Panc1 (cell line): ENCODE data around the gene INO80. TPM values are rescaled to one million over a fixed set of nuclear protein-coding genes. Genes with fewer than 3 reads are reported as not detected.

Experiments
- ATAC-seq: fragments of 200-7000 bp; cut with Tn5 transposase; 2 replicates; pipeline ENCODE4 v1.9.1; 2020; ENCODE audit warnings: mild to moderate bottlenecking, moderate library complexity
- BruUV-seq: library from RNA; stranded (reverse); fragments of 400-500 nt; replicated peaks from 2 replicates; lab custom pipeline; 2021; lab: Mats Ljungman, UMichigan
- CTCF ChIA-PET: fragments of 300-600 bp; sonication (Branson Sonifier 250); formaldehyde crosslinking; loops from one replicate; lab custom pipeline; 2022; ENCODE audit warnings: antibody characterized with exemption; lab: Charles Lee
- POLR2A ChIA-PET: fragments of 300-600 bp; sonication (Branson Sonifier 250); formaldehyde crosslinking; loops from one replicate; lab custom pipeline; 2022; ENCODE audit warnings: antibody characterized with exemption; lab: Charles Lee
- DNase-seq: peaks from one replicate; pipeline ENCODE4 v3.0.0-alpha.2; 2010; ENCODE audit warnings: low read depth, low spot score
- H3K27ac ChIP-seq: 2 replicates; pipeline ENCODE4 v1.5.1; 2011; ENCODE audit warnings: mild to moderate bottlenecking, low read length, inconsistent platforms
- H3K27me3 ChIP-seq: fragments of 200-500 bp; sonication (Bioruptor generic); 2 replicates; pipeline ENCODE4 v1.6.0; 2014; ENCODE audit warnings: low read length, inconsistent platforms; ENCODE audit not compliant: control insufficient read depth, insufficient read depth
- H3K36me3 ChIP-seq: fragments of 200-500 bp; sonication (Bioruptor generic); 2 replicates; pipeline ENCODE4 v1.5.1; 2014; ENCODE audit warnings: inconsistent platforms, mild to moderate bottlenecking, low read length, moderate library complexity; ENCODE audit not compliant: control insufficient read depth, insufficient read depth
- H3K4me1 ChIP-seq: 2 replicates; pipeline ENCODE4 v1.5.1; 2011; ENCODE audit warnings: inconsistent platforms, mild to moderate bottlenecking, low read length, moderate library complexity; ENCODE audit not compliant: control insufficient read depth, insufficient read depth
- H3K4me3 ChIP-seq, 2 experiments: 2 replicates each; pipeline ENCODE4 v1.5.1; 2011 to 2012; ENCODE audit warnings: low read depth in 2 of 2, low read length in 2 of 2, mild to moderate bottlenecking in 2 of 2, inconsistent platforms in 1 of 2, moderate library complexity in 1 of 2
- H3K9me3 ChIP-seq: fragments of 200-500 bp; sonication (Bioruptor generic); 2 replicates; pipeline ENCODE4 v1.5.1; 2014; ENCODE audit warnings: low read depth, mild to moderate bottlenecking, inconsistent platforms, low read length, moderate library complexity; ENCODE audit not compliant: control insufficient read depth, insufficient read depth
- CTCF ChIP-seq: fragments of 450-650 bp; IDR thresholded peaks from 2 replicates; pipeline ENCODE4 v1.5.1; 2017; ENCODE audit warnings: mild to moderate bottlenecking
- POLR2AphosphoS5 ChIP-seq: IDR thresholded peaks from 2 replicates; pipeline ENCODE4 v1.6.1; 2012; ENCODE audit warnings: mild to moderate bottlenecking, low read depth, low read length, moderate library complexity
- SIN3A ChIP-seq: IDR thresholded peaks from 2 replicates; pipeline ENCODE4 v1.6.1; 2012; ENCODE audit warnings: low read depth, mild to moderate bottlenecking, low read length, moderate library complexity, borderline replicate concordance; ENCODE audit not compliant: insufficient read depth
- TCF7L2 ChIP-seq: IDR thresholded peaks from 2 replicates; pipeline ENCODE4 v1.6.1; 2011; ENCODE audit warnings: mild to moderate bottlenecking, low read depth, low read length, inconsistent platforms
- in situ Hi-C: cut with HindIII; loops from 2 replicates; pipeline ENCODE4 v1.10.0; 2016; ENCODE audit warnings: low sequenced_read_pairs, low pct_unique_long_range_greater_than_20kb
- intact Hi-C: fragments of 100-400 bp; cut with micrococcal nuclease; formaldehyde crosslinking; loops from one replicate; pipeline ENCODE4 v1.10.0; 2022; ENCODE audit not compliant: unreplicated experiment
- total RNA-seq: library from RNA; stranded (reverse); gene quantifications from one replicate; pipeline ENCODE4 v1.2.1, GENCODE V29; 2021; ENCODE audit not compliant: unreplicated experiment
- TF ChIP-seq, protein P1 (sequence below), 2 experiments: IDR thresholded peaks; 2 replicates each; pipeline ENCODE4 v1.6.1; 2011 to 2012; ENCODE audit warnings: low read depth in 2 of 2, control low read depth in 1 of 2, low read length in 1 of 2, mild to moderate bottlenecking in 1 of 2, moderate library complexity in 1 of 2; ENCODE audit not compliant: insufficient read depth in 1 of 2

INO80 gene
- total RNA-seq, 1 experiment from 2014 or later: 26.2 TPM

DNA sequence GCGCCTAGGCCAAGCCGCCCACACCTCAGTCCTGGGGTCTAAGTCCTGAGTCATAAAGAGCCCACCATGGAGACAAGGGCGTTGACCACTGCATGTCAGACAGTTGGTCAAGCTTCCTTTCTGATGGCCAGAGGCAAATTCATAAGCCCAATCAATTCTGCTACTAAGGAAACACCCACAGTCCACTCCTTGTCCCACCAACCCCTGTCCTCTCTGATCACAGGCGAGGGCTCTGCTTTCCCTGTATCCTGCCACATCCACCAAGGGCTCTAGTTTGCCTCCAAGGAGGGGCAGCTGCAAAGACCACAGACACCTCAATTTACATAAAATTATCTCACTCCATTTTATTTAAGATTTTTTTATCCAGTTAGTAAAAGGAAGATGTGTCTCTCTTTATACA, 137.5 kb downstream of the INO80 start:
- Histone ChIP-seq H3K27ac (no peak overlapping the region), H3K36me3 (peaks cover 33% of the 10 kb centered on the region), H3K27me3 (no peaks in the 10 kb centered on the region), H3K4me3 (no peak overlapping the region), H3K4me1 (no peaks in the 10 kb centered on the region), H3K9me3 (no peaks in the 10 kb centered on the region)
- BruUV-seq: no TSS peak
- in situ Hi-C loops: no loop called here
- intact Hi-C loops: no loop called here
- DNase-seq: no peak
- no peak for ATAC-seq
- POLR2A ChIA-PET: no interaction called here
- CTCF ChIA-PET: no interaction called here
- TF ChIP-seq POLR2AphosphoS5 (no peak), CTCF (no peak), SIN3A (no peak), TCF7L2 (no peak)
- TF ChIP-seq, protein P1, sequence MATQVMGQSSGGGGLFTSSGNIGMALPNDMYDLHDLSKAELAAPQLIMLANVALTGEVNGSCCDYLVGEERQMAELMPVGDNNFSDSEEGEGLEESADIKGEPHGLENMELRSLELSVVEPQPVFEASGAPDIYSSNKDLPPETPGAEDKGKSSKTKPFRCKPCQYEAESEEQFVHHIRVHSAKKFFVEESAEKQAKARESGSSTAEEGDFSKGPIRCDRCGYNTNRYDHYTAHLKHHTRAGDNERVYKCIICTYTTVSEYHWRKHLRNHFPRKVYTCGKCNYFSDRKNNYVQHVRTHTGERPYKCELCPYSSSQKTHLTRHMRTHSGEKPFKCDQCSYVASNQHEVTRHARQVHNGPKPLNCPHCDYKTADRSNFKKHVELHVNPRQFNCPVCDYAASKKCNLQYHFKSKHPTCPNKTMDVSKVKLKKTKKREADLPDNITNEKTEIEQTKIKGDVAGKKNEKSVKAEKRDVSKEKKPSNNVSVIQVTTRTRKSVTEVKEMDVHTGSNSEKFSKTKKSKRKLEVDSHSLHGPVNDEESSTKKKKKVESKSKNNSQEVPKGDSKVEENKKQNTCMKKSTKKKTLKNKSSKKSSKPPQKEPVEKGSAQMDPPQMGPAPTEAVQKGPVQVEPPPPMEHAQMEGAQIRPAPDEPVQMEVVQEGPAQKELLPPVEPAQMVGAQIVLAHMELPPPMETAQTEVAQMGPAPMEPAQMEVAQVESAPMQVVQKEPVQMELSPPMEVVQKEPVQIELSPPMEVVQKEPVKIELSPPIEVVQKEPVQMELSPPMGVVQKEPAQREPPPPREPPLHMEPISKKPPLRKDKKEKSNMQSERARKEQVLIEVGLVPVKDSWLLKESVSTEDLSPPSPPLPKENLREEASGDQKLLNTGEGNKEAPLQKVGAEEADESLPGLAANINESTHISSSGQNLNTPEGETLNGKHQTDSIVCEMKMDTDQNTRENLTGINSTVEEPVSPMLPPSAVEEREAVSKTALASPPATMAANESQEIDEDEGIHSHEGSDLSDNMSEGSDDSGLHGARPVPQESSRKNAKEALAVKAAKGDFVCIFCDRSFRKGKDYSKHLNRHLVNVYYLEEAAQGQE (IDR thresholded peaks at IDR 0.05; ENCODE audit: insufficient read depth in 1 of 2, low read depth in 2 of 2, low read length in 1 of 2): no peak

DNA sequence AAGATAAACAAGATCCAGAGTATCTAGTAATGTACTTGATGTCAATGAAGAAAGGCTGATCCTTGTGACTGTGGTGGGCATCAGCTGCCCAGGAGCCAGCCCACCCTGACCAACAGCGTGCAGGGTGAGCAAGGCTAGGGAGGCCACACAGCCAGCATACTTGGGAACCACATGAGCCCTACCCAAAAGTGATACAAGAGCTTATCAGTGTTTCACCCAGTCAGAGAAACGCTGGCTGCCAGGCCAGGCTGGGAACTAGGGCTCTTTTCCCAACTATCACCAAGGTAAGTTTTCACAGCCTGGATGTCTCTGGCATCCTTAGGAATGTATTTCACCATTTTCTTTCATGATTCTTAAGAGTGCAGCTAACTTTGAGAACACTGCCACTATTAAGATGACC, 137.9 kb downstream of the INO80 start:
- ATAC-seq (no peak), DNase-seq (no peak)
- TF ChIP-seq POLR2AphosphoS5 (no peak), CTCF (no peak), TCF7L2 (no peak), SIN3A (no peak)
- TF ChIP-seq, protein P1 (IDR thresholded peaks at IDR 0.05; ENCODE audit: insufficient read depth in 1 of 2, low read depth in 2 of 2, low read length in 1 of 2): no peak
- ChIA-PET CTCF (no interaction called here), POLR2A (no interaction called here)
- no peaks in the 10 kb centered on the region for H3K9me3 ChIP-seq
- in situ Hi-C loops (no loop called here), intact Hi-C loops (no loop called here)
- no TSS peak for BruUV-seq
- no peak overlapping the region for H3K4me3 ChIP-seq
- H3K4me1 ChIP-seq: no peaks in the 10 kb centered on the region
- H3K27ac ChIP-seq: no peak overlapping the region
- no peaks in the 10 kb centered on the region for H3K27me3 ChIP-seq
- H3K36me3 ChIP-seq: peaks cover 28% of the 10 kb centered on the region
